Spleen (tissue), 11 donors: ENCODE data around the gene ZDHHC4. TPM values are rescaled to one million over a fixed set of nuclear protein-coding genes. Genes with fewer than 3 reads are reported as not detected.

Experiments
- DNase-seq: peaks from one replicate; pipeline ENCODE4 v3.0.0-alpha.2; 2020
- H3K27ac ChIP-seq, 8 donors: fragments of 200-600 bp; sonication (generic) in 7 of 8; 1 replicate in 4 of 8; 2 replicates in 4 of 8; pipeline versions ENCODE4 v1.5.0 to v1.8.0; 2016 to 2021; ENCODE audit warnings: inconsistent platforms in 4 of 8, mild to moderate bottlenecking in 4 of 8, moderate library complexity in 1 of 8
- H3K27me3 ChIP-seq, 7 donors: fragments of 200-600 bp; sonication (generic) in 6 of 7; replicated peaks in 1 of 7; 1 replicate in 4 of 7; 2 replicates in 3 of 7; pipeline versions ENCODE4 v1.5.0 to v1.8.0; 2016 to 2021; ENCODE audit warnings: inconsistent platforms in 3 of 7, mild to moderate bottlenecking in 1 of 7
- H3K36me3 ChIP-seq, 6 donors: fragments of 200-600 bp; sonication (generic) in 5 of 6; 1 replicate in 4 of 6; 2 replicates in 2 of 6; pipeline versions ENCODE4 v1.5.0 to v1.8.0; 2016 to 2021; ENCODE audit warnings: inconsistent platforms in 2 of 6
- H3K4me1 ChIP-seq, 6 donors: fragments of 200-600 bp; sonication (generic) in 5 of 6; 1 replicate in 3 of 6; 2 replicates in 3 of 6; pipeline versions ENCODE4 v1.5.0 to v1.8.0; 2016 to 2021; ENCODE audit warnings: inconsistent platforms in 3 of 6
- H3K4me3 ChIP-seq, 8 donors: fragments of 200-600 bp; sonication (generic) in 7 of 8; 1 replicate in 4 of 8; 2 replicates in 4 of 8; pipeline versions ENCODE4 v1.5.0 to v1.8.0; 2016 to 2021; ENCODE audit warnings: inconsistent platforms in 4 of 8, mild to moderate bottlenecking in 4 of 8, moderate library complexity in 2 of 8
- H3K9me3 ChIP-seq, 8 donors: fragments of 200-600 bp; sonication (generic) in 7 of 8; 1 replicate in 4 of 8; 2 replicates in 4 of 8; pipeline versions ENCODE4 v1.5.0 to v1.8.0; 2016 to 2021; ENCODE audit warnings: inconsistent platforms in 4 of 8
- CTCF ChIP-seq, 11 experiments: fragments of 200-600 bp in 7 of 11; fragments of 450-650 bp in 4 of 11; sonication (generic) in 4 of 11; IDR thresholded peaks in 8 of 11; conservative IDR thresholded peaks in 3 of 11; 1 replicate in 7 of 11; 2 replicates in 4 of 11; pipeline versions ENCODE4 v1.4.0 to v1.8.0; 2016 to 2021; ENCODE audit warnings: antibody characterized with exemption in 11 of 11, inconsistent platforms in 4 of 11, mild to moderate bottlenecking in 1 of 11
- POLR2A ChIP-seq, 3 donors: fragments of 450-650 bp; IDR thresholded peaks; one replicate each; pipeline ENCODE4 v1.5.1; 2017; ENCODE audit warnings: antibody characterized with exemption in 3 of 3, mild to moderate bottlenecking in 1 of 3
- POLR2AphosphoS5 ChIP-seq, 3 donors: sonication (generic); formaldehyde crosslinking; IDR thresholded peaks; one replicate each; pipeline ENCODE4 v1.5.1; 2017; ENCODE audit warnings: antibody characterized with exemption in 3 of 3
- WGBS, 5 donors: extraction: QIAGEN DNeasy Blood & Tissue Kit in 3 of 5; methylation state at CpG; one replicate each; pipeline versions ENCODE4 v1.1.5 to v1.1.7; 2013 to 2018; 5-methylcytosine and 5-hydroxymethylcytosine counted together
- intact Hi-C: fragments of 100-400 bp; cut with DNase I; formaldehyde crosslinking; loops from one replicate; pipeline ENCODE4 v1.15.0; 2023; ENCODE audit warnings: low total_unique reads
- polyA plus RNA-seq, 3 donors: library from polyadenylated mRNA; stranded (reverse); fragments of 200-250 nt; gene quantifications; one replicate each; pipeline ENCODE4 v1.2.1, GENCODE V29; 2013
- total RNA-seq, 7 donors: library from RNA; depleted of rRNA in 3 of 7; stranded (reverse); fragments of >200 nt in 3 of 7; fragmentation: NEBNext Ultra II Directional in 4 of 7; extraction: Animal tissue kit (Norgen Biotek cat#: 25700) in 4 of 7; gene quantifications; one replicate each; pipeline versions ENCODE4 v1.1.0 to v1.2.1, GENCODE V29; 2016 to 2021
- donor health status: healthy with polysubstance abuse.
- donor health status: DM: no; HTN: no; CAD: no; lungs with moderate emphysema.
- donor health status: DM: no; HTN: no; CAD: no.
- donor health status: Bipolar disorder and iron deficiency.
- donor health status: healthy.
- donor health status: DM: no; HTN: no; CAD: no.
- donor health status: DM: yes; HTN: yes; CAD: no.

Gene ZDHHC4
- total and polyA plus RNA-seq, 10 donors, result 26.6 to 46.4 (median 37.4) TPM

- no peak for TF ChIP-seq POLR2A (IDR thresholded peaks at IDR 0.05)
- no peak for TF ChIP-seq POLR2AphosphoS5 (IDR thresholded peaks at IDR 0.05)
- TF ChIP-seq CTCF (IDR thresholded peaks at IDR 0.05 in 8 of 11, conservative IDR thresholded peaks at IDR 0.05 in 3 of 11), result no peak
- Histone ChIP-seq H3K36me3 (peaks cover 0 to 23% (median 3%) of the 10 kb centered on the region in 6 donors), H3K4me3 (no peak overlapping the region), H3K9me3 (no peaks in the 10 kb centered on the region), H3K4me1 (peaks cover 6 to 66% (median 49%) of the 10 kb centered on the region in 6 donors), H3K27ac (peak overlapping the region in 1 of 8 donors; percentile 53), H3K27me3 (peaks cover 0 to 19% (median 0%) of the 10 kb centered on the region in 7 donors)
- 53 to 72% (median 68%) methylated on average over 3 of the region's 3 CpGs for WGBS, 5 donors
- DNase-seq, result no peak
- intact Hi-C loops, result no loop called here
Observed at GRCh38 chr7:6619961-6620360, 42.7 kb downstream of the ZDHHC4 start.

- intact Hi-C loops, result no loop called here
- 65 to 83% (median 76%) methylated on average over 14 to 20 of the region's 20 CpGs for WGBS, 5 donors
- Histone ChIP-seq H3K9me3 (no peaks in the 10 kb centered on the region), H3K36me3 (peaks cover 0 to 23% (median 3%) of the 10 kb centered on the region in 6 donors), H3K4me1 (peaks cover 3 to 60% (median 39%) of the 10 kb centered on the region in 6 donors), H3K27me3 (peaks cover 0 to 7% (median 0%) of the 10 kb centered on the region in 7 donors), H3K27ac (peak overlapping the region in 4 of 8 donors; percentile 27 to 53 (median 45)), H3K4me3 (peak overlapping the region in 1 of 8 donors; percentile 27)
- DNase-seq, result no peak
- no peak for TF ChIP-seq CTCF (IDR thresholded peaks at IDR 0.05 in 8 of 11, conservative IDR thresholded peaks at IDR 0.05 in 3 of 11)
- peak in 1 of 3 donors; percentile 21 for TF ChIP-seq POLR2AphosphoS5 (IDR thresholded peaks at IDR 0.05)
Observed at GRCh38 chr7:6621195-6622133, 44.2 kb downstream of the ZDHHC4 start.

GRCh38 chr7:6622134-6622710, 45.0 kb downstream of the ZDHHC4 start:
- WGBS, 5 donors, result 80 to 98% (median 97%) methylated on average over 1 to 67 of the region's 67 CpGs
- no peaks in the 10 kb centered on the region for H3K9me3 ChIP-seq
- no peak for DNase-seq
- intact Hi-C loops, result no loop called here
- peaks cover 0 to 23% (median 3%) of the 10 kb centered on the region in 6 donors for H3K36me3 ChIP-seq
- H3K4me3 ChIP-seq, result no peak overlapping the region
- H3K4me1 ChIP-seq, result peaks cover 3 to 52% (median 38%) of the 10 kb centered on the region in 6 donors
- H3K27ac ChIP-seq, result peak overlapping the region in 1 of 8 donors; percentile 53
- no peak for TF ChIP-seq CTCF (IDR thresholded peaks at IDR 0.05 in 8 of 11, conservative IDR thresholded peaks at IDR 0.05 in 3 of 11)
- no peak for TF ChIP-seq POLR2AphosphoS5 (IDR thresholded peaks at IDR 0.05)
- no peaks in the 10 kb centered on the region for H3K27me3 ChIP-seq
